Right lobe of liver (tissue), 6 donors: ENCODE measurements around the gene SPAG6. TPM values are rescaled to one million over a fixed set of nuclear protein-coding genes. Genes with fewer than 3 reads are reported as not detected.

Experiments
- ATAC-seq, 4 donors: fragments of 200-7000 bp; cut with Tn5 transposase; one replicate each; pipeline ENCODE4 v1.9.1; 2020; ENCODE audit warnings: mild to moderate bottlenecking in 4 of 4, moderate library complexity in 4 of 4
- DNase-seq, 3 donors: peaks; one replicate each; pipeline ENCODE4 v3.0.0-alpha.2; 2020
- H3K27ac ChIP-seq, 3 donors: fragments of 200-600 bp; one replicate each; pipeline ENCODE4 v1.8.0; 2022
- H3K27me3 ChIP-seq, 2 donors: fragments of 200-600 bp; one replicate each; pipeline ENCODE4 v1.8.0; 2022
- H3K36me3 ChIP-seq, 4 donors: fragments of 200-600 bp; sonication (generic) in 1 of 4; one replicate each; pipeline versions ENCODE4 v1.5.1 to v1.8.0; 2017 to 2022; ENCODE audit warnings: control low read depth in 1 of 4
- H3K4me1 ChIP-seq, 4 donors: fragments of 200-600 bp; sonication (generic) in 1 of 4; one replicate each; pipeline versions ENCODE4 v1.5.1 to v1.8.0; 2017 to 2022; ENCODE audit warnings: control low read depth in 1 of 4
- H3K4me3 ChIP-seq, 3 donors: fragments of 200-600 bp; one replicate each; pipeline ENCODE4 v1.8.0; 2022
- H3K9me3 ChIP-seq, 4 donors: fragments of 200-600 bp; sonication (generic) in 1 of 4; one replicate each; pipeline versions ENCODE4 v1.5.1 to v1.8.0; 2017 to 2022; ENCODE audit warnings: control low read depth in 1 of 4
- POLR2A ChIP-seq: fragments of 450-650 bp; IDR thresholded peaks from one replicate; pipeline ENCODE4 v1.6.1; 2017; ENCODE audit warnings: antibody characterized with exemption, mild to moderate bottlenecking
- WGBS: methylation state at CpG from one replicate; pipeline ENCODE4 v1.1.6; 2018; ENCODE audit warnings: low coverage, low lambda C conversion rate; ENCODE audit not compliant: insufficient coverage; ENCODE audit errors: missing lambda C conversion rate; 5-methylcytosine and 5-hydroxymethylcytosine counted together
- intact Hi-C, 2 donors: fragments of 100-400 bp; cut with DNase I; formaldehyde crosslinking; loops; one replicate each; pipeline versions ENCODE4 v1.11.2 to v1.14.1; 2022
- total RNA-seq, 6 experiments: library from RNA; depleted of rRNA in 2 of 6; stranded (reverse); fragments of >200 nt in 2 of 6; fragmentation: NEBNext Ultra II Directional in 3 of 6; extraction: Animal tissue kit (Norgen Biotek cat#: 25700) in 3 of 6; gene quantifications; one replicate each; pipeline versions ENCODE4 v1.1.0 to v1.2.4, GENCODE V29; 2016 to 2023
- TF ChIP-seq, protein P1 (sequence below), 4 donors: fragments of 200-600 bp in 3 of 4; fragments of 450-650 bp in 1 of 4; IDR thresholded peaks; one replicate each; pipeline versions ENCODE4 v1.5.1 to v1.8.0; 2016 to 2022; ENCODE audit warnings: antibody characterized with exemption in 4 of 4, mild to moderate bottlenecking in 2 of 4
- donor health status: DM: no; HTN: yes; CAD: no.
- donor health status: DM: no; HTN: no; CAD: no.
- donor health status: DM: no; HTN: no; CAD: no.
- donor health status: DM: no; HTN: yes; CAD: no.
- donor health status: DM: no; HTN: yes; CAD: no.

SPAG6 gene
- total RNA-seq, 6 experiments from 2014 or later = not detected

DNA sequence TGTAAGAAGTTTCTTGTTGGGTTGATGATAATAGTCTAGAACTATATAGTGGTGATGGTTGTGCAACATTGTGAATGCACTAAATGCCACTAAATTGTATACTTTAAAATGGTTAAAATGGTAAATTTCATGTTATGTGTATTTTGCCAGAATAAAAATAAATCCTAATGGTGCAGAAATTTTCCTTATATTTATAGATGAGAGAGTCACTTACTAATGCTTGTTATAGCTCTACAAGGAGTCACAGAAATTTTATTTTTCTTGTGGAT lies 21.1 kb downstream of the SPAG6 start:
- no peak for TF ChIP-seq POLR2A
- TF ChIP-seq, protein P1, sequence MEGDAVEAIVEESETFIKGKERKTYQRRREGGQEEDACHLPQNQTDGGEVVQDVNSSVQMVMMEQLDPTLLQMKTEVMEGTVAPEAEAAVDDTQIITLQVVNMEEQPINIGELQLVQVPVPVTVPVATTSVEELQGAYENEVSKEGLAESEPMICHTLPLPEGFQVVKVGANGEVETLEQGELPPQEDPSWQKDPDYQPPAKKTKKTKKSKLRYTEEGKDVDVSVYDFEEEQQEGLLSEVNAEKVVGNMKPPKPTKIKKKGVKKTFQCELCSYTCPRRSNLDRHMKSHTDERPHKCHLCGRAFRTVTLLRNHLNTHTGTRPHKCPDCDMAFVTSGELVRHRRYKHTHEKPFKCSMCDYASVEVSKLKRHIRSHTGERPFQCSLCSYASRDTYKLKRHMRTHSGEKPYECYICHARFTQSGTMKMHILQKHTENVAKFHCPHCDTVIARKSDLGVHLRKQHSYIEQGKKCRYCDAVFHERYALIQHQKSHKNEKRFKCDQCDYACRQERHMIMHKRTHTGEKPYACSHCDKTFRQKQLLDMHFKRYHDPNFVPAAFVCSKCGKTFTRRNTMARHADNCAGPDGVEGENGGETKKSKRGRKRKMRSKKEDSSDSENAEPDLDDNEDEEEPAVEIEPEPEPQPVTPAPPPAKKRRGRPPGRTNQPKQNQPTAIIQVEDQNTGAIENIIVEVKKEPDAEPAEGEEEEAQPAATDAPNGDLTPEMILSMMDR (IDR thresholded peaks at IDR 0.05) = no peak
- intact Hi-C loops = no loop called here
- Histone ChIP-seq H3K4me3 (no peak overlapping the region), H3K27ac (no peak overlapping the region), H3K4me1 (no peaks in the 10 kb centered on the region), H3K36me3 (no peaks in the 10 kb centered on the region), H3K9me3 (no peaks in the 10 kb centered on the region), H3K27me3 (peaks cover 0 to 4% of the 10 kb centered on the region in 2 donors)
- DNase-seq (no peak), ATAC-seq (no peak)

DNA sequence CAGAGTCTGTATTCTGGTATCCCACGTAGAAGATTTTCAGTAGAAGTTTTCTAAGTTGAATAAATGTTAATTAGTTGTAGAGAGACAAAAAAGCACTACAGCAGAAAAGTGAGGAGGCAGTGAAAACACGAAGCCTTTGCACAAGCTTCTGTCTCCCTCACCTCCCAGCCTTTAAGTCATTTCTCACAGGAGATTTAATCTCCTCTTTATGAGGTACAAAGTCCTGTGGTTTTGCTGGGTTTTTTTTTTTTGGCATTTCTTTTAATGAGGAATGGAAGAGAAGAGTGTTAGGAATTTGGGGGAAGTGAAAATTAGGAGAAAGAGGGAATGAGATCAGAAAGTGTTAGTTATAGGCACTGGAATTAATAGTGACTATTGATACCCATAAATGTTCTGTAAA lies 21.5 kb downstream of the SPAG6 start:
- ATAC-seq = no peak

DNA sequence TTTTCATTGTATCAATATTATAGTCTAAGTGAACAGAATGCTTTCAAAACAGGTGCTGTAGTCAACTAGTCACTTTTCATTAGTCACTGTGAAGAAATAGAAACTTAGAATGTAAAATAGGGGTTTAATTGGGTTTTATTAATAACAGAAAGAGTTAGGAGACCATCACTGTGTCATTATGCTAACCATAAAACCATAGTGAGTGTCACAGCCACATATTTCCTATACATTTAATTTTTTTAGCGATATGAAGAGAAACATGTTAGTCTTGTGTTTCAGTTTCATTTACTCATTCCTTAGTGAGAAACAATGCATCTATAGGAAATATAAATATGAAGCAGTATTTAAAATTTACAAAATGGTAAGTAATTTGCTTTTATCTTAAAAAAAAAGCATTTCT lies 22.2 kb downstream of the SPAG6 start:
- TF ChIP-seq, protein P1 (IDR thresholded peaks at IDR 0.05) = no peak
- TF ChIP-seq POLR2A = no peak
- Histone ChIP-seq H3K27me3 (peaks cover 0 to 4% of the 10 kb centered on the region in 2 donors), H3K4me3 (no peak overlapping the region), H3K36me3 (no peaks in the 10 kb centered on the region), H3K27ac (no peak overlapping the region), H3K4me1 (no peaks in the 10 kb centered on the region), H3K9me3 (no peaks in the 10 kb centered on the region)
- ATAC-seq (no peak), DNase-seq (no peak)
- 67% methylated on average over 1 of the region's 1 CpG for WGBS
- intact Hi-C loops = no loop called here

More for the DNA sequence above, 21.5 kb downstream of the SPAG6 start:
- Histone ChIP-seq H3K4me1 (no peaks in the 10 kb centered on the region), H3K27me3 (peaks cover 0 to 4% of the 10 kb centered on the region in 2 donors), H3K36me3 (no peaks in the 10 kb centered on the region), H3K27ac (no peak overlapping the region), H3K4me3 (no peak overlapping the region), H3K9me3 (no peaks in the 10 kb centered on the region)
- TF ChIP-seq, protein P1 (IDR thresholded peaks at IDR 0.05) = no peak
- TF ChIP-seq POLR2A = no peak
- DNase-seq = no peak
- intact Hi-C loops = no loop called here
- WGBS = 38% methylated on average over 2 of the region's 2 CpGs

DNA sequence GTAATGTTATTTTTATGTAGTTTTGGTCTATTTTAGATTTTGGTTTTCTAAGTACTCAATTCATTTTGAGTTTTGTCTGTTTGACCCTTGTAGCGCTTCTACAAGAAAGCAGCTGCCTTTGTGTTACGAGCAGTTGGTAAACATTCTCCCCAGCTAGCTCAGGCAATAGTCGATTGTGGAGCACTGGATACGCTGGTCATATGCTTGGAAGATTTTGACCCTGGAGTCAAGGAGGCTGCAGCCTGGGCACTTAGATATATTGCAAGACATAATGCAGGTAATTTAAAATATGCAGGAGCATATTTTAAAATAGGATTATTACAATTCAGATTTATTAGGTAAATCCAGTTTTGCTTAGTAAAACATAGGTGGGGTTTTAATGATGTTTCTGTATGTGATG lies 23.1 kb downstream of the SPAG6 start:
- Histone ChIP-seq H3K27ac (no peak overlapping the region), H3K9me3 (no peaks in the 10 kb centered on the region), H3K4me3 (no peak overlapping the region), H3K4me1 (no peaks in the 10 kb centered on the region), H3K36me3 (no peaks in the 10 kb centered on the region), H3K27me3 (peaks cover 0 to 2% of the 10 kb centered on the region in 2 donors)
- 86% methylated on average over 4 of the region's 4 CpGs for WGBS
- DNase-seq (no peak), ATAC-seq (no peak)
- TF ChIP-seq POLR2A = no peak
- TF ChIP-seq, protein P1 (IDR thresholded peaks at IDR 0.05) = no peak
- intact Hi-C loops = no loop called here

DNA sequence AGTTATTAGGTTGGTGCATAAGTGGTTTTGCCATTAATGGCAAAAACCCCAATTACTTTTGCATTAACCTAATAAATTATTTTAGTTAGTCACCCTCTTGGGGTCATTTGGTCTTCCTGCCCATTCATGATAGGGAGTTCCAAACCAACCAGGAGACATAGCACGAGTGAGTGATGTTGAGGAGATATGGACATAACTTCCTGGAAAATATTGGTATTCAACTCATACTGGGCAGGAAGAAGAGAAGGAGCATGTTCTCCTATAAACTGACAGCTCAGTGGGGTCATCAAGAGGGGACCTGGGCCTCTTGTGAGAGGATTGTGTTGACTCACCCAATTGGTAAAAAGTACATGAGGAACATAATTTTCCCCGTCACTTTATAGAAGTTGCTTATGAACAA lies 23.7 kb downstream of the SPAG6 start:
- Histone ChIP-seq H3K36me3 (no peaks in the 10 kb centered on the region), H3K27me3 (no peaks in the 10 kb centered on the region), H3K4me3 (no peak overlapping the region), H3K4me1 (no peaks in the 10 kb centered on the region), H3K27ac (no peak overlapping the region), H3K9me3 (no peaks in the 10 kb centered on the region)
- WGBS = 43% methylated on average over 2 of the region's 2 CpGs
- no peak for ATAC-seq
- no peak for TF ChIP-seq POLR2A
- TF ChIP-seq, protein P1 (IDR thresholded peaks at IDR 0.05) = no peak
- DNase-seq = no peak
- intact Hi-C loops = no loop called here
